ENCODE results near the gene RPTOR.

The RPTOR gene

GRCh38 chr17:80845863-80846671 is 301.4 kb downstream of the RPTOR start:
- no peak for TF ChIP-seq CTCF (IDR thresholded peaks at IDR 0.05; ENCODE audit: extremely low read depth, insufficient read depth, missing control alignments)
- in situ Hi-C loops (cut with MboI; ENCODE audit: low pct_unique_long_range_greater_than_20kb, low sequenced_read_pairs, unreplicated experiment), result no loop called here
- DNase-seq (ENCODE audit: low spot score), result no peak

GRCh38 chr17:80846932-80847331 is 302.3 kb downstream of the RPTOR start:
- no peak for DNase-seq (ENCODE audit: low spot score)
- no peak for TF ChIP-seq CTCF (IDR thresholded peaks at IDR 0.05; ENCODE audit: extremely low read depth, insufficient read depth, missing control alignments)
- in situ Hi-C loops (cut with MboI; ENCODE audit: low pct_unique_long_range_greater_than_20kb, low sequenced_read_pairs, unreplicated experiment), result no loop called here

DNA sequence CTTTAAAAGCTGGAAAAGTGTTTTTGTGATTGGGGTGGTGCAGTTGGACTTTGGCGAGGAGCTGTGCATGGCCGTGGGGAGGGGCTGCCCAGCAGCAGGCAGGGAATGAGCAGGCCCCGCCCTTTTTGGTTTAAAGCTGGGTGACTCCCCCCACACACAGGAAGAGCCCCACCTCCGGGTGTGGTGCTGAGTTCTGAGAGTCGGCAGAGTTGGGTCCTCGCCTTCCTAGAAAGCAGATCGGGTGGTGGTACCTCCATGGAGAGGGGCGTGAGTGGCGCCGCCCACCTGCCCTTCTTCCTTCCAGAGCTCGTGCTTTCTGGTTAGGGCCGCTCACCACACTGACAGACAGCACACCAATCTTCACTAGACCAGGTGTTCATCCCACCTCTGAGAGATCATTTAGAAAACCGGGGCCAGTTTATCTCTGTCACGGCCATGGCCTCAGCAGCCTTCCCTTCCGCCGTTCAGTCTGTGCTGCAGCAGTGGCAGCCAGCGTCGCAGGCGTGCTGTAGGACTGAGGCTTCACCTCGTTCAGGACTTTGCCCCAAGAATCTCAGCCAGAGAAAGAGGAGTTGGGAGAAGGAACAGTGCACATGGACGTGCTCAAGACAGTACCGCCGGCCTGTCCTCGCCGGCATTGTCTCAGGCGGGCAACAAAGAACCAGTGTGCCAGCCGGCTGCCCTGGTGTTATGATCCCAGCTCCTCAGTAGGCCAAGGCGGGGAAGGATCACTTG is 303.0 kb downstream of the RPTOR start:
- DNase-seq (ENCODE audit: low spot score), result no peak
- in situ Hi-C loops (cut with MboI; ENCODE audit: low pct_unique_long_range_greater_than_20kb, low sequenced_read_pairs, unreplicated experiment), result no loop called here
- TF ChIP-seq CTCF (IDR thresholded peaks at IDR 0.05; ENCODE audit: extremely low read depth, insufficient read depth, missing control alignments), result no peak

- in situ Hi-C loops (cut with MboI; ENCODE audit: low pct_unique_long_range_greater_than_20kb, low sequenced_read_pairs, unreplicated experiment), result no loop called here
- no peak for DNase-seq (ENCODE audit: low spot score)
- TF ChIP-seq CTCF (IDR thresholded peaks at IDR 0.05; ENCODE audit: extremely low read depth, insufficient read depth, missing control alignments), result no peak
These were observed 303.9 kb downstream of the RPTOR start for GRCh38 chr17:80848449-80849102.

DNA sequence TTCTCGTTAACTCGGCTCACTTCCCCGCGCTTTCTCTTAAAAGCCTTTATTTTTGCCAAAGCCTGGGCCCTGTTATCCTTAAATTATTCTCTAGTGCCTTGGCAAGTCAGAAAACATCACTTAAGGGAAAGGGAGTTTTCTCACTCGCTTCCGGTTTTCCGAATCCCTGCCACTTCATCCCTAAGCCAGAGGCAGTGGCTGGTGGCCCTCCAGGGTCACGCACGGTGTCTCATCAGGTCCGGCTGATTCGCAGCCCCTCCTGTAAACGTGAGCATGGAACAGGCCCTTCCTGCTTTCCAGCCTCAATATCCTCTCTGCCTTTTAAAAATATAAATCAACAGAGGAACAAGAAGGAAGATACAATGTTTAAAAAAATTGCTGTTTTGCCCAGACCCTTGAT is 304.5 kb downstream of the RPTOR start:
- in situ Hi-C loops (cut with MboI; ENCODE audit: low pct_unique_long_range_greater_than_20kb, low sequenced_read_pairs, unreplicated experiment), result no loop called here
- TF ChIP-seq CTCF (IDR thresholded peaks at IDR 0.05; ENCODE audit: extremely low read depth, insufficient read depth, missing control alignments), result no peak
- DNase-seq (ENCODE audit: low spot score), result no peak

DNA sequence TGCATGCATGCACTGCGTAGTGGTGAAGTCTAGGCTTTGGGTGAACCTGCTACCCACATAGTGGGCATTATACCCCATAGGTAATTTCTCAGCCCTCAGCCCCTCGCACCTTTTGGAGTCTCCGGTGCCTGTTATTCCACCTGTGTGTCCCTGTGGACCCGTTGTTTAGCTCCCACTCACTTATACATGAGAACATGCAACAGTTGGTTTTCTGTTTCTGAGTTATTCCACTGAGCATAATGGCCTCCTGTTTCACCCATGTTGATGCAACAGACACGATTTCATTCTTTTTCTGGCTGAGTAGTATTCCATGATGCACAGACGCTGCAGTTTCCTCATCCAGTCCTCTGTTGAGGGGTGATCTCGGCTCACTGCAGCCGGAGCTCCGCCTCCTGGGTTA is 305.5 kb downstream of the RPTOR start:
- no peak for TF ChIP-seq CTCF (IDR thresholded peaks at IDR 0.05; ENCODE audit: extremely low read depth, insufficient read depth, missing control alignments)
- in situ Hi-C loops (cut with MboI; ENCODE audit: low pct_unique_long_range_greater_than_20kb, low sequenced_read_pairs, unreplicated experiment), result no loop called here
- DNase-seq (ENCODE audit: low spot score), result no peak

Measured in GM13977 (cell line).